Effector CD8-positive, alpha-beta T cell (primary cell): Measurements from ENCODE around the gene DAB1.
"Not testable (repeated sequence)": the region's sequence is repeated elsewhere in the genome, so short reads cannot be mapped to it uniquely, and the experiment has no call there.

Source experiments
- DNase-seq: peaks from one replicate; lab custom pipeline; 2025; lab: John Stamatoyannopoulos, UW

The DAB1 gene

GRCh38 chr1:57360846-57361407, 62.9 kb downstream of the DAB1 start:
- no peak for DNase-seq

GRCh38 chr1:57357462-57357861, 66.4 kb downstream of the DAB1 start:
- DNase-seq: no peak

DNA sequence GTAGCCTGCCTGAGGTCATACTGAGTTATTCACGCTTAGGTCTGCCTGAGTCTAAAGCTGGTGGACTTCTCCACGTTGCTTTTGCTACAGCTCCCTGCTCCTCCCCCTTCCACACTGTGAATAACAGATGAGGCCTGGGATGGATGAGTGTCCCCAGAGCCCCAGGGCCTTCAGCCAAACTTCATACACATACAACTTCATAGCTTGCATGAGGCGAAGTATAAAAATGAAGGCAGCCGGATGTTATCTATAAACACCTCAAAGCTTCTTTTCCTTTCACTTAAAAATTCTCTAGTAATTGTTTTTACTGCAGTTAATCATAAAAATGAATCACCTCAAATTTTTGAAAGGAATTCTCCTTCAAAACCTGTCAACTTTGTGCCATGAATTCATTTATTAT, 70.2 kb downstream of the DAB1 start:
- no peak for DNase-seq

- DNase-seq: no peak
These were observed 73.2 kb downstream of the DAB1 start for GRCh38 chr1:57350610-57351009.

DNA sequence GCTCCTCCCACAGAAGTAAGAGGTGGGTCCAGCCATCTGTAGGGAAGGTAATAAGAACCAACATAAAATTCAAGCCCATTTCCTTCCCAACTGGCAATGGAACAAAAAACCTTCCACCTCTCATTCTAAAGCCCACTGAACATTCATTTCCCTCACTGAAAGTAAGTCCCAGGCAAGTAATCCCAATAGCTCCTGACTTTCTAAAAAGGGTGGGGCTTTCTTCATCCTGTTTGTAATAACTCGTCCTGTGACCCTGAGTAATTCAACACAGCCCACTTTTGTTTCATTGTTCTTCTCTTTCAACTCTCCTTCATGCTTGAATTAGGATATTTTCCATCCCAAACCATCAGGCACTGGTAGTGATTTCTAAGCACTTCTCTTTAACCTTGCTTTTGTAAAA, 74.9 kb downstream of the DAB1 start:
- DNase-seq: no peak

GRCh38 chr1:57345916-57346315, 77.9 kb downstream of the DAB1 start:
- DNase-seq: no peak

DNA sequence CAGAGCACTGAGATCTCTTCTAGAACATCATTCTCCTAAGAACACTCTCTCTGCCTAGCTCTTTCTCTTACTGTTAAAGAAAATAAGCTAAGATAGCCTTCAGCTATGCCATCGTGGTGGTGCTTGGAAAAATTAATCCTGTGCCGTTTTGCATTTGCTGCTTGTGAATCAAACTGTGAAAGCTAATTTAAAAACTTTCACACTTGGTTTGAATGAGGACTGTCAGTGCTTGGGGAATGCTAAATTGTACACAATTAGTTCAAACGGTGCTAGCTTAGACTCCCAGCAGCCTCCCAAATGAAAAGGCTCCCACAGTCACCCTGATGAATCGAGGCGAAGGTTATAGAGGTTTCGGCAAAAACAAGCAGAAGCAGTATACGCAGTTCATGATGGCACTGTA, 79.6 kb downstream of the DAB1 start:
- DNase-seq: no peak

DNA sequence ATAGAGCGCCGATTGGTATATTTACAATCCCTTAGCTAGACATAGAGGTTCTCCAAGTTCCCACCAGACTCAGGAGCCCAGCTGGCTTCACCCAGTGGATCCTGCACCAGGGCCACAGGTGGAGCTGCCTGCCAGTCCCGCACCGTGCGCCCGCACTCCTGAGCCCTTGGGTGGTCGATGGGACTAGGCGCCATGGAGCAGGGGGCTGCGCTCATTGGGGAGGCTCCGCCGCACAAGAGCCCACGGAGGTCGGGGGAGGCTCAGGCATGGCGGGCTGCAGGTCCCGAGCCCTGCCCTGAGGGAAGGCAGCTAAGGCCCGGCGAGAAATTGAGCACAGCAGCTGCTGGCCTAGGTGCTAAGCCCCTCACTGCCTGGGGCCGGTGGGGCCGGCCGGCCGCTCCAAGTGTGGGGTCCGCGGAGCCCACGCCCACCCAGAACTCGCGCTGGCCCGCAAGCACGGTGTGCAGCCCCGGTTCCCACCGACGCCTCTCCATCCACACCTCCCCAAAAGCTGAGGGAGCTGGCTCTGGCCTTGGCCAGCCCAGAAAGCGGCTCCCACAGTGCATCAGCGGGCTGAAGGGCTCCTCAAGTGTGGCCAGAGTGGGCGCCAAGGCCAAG, 80.5 kb downstream of the DAB1 start:
- DNase-seq: not testable (repeated sequence)

DNA sequence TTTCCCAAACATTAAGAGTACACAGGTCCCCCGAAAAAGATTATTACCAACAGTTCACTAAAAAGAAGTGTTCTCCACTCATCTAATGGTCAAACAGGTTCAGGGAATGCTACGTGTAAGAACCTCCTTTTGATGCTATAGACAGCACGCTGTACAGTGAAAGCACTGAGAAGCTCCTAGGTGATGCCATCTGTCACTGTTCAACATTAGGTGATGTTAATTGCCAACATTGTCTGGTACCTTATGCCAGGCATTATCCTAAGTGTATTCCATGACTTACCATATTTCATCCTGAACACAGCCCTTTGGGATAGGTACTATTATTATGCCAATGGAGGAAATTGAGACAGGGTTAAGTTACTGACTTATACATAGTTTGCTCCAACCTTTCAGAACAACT, 82.1 kb downstream of the DAB1 start:
- DNase-seq: no peak

DNA sequence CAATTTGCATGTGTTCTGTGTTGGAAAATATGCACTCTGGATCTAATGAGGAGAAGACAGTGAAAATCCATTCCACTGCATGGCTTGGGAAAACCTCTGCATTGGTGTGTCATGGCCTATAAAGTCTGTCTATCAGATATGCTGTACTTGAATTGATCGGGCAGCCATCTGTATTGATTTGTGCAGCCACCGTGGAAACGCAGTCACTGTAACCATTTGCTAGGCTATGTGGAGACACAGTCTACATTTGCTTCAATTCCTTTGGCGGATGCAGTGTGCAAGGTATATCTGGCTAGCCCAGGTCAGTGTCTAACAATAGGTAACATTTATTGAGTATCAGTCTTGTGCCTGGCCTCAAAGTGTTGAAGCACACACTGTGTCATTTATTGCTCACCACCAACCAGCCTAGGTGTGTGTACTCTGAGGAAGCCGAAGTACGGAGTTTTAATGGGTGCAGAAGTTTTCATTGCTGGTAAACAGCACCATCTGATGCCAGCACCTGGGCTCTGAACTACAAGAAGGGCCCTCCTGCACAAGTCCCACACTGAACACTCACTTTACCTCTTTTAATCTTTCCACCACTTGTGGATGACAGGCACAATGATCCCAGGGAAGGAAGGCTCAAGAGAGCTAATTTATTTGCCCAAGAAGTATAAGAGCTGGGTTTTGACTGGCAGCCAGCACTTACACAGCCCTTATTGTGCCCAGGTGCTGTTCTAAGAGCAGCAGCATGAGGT, 83.4 kb downstream of the DAB1 start:
- no peak for DNase-seq

GRCh38 chr1:57337623-57338022, 86.2 kb downstream of the DAB1 start:
- DNase-seq: no peak

- no peak for DNase-seq
These were observed 87.1 kb downstream of the DAB1 start for GRCh38 chr1:57336793-57337192.

DNA sequence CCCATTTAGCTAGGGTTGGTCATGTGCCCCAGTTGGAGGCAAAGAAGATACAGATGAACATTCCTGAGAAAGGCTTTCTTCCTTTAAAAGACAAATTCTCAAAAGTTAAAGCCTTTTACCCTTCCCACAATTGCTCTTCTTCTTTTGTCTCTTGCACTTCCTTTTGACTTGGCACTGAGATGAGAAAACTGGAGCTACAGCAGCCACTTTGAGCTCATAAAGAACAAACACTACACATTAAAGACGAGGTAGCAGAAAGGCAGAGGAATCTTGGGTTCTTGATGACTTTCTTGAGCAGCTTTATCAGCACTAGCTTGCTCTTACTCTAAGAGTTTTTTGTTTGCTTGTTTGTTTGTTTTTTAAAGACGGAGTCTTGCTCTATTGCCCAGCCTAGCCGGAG, 92.2 kb downstream of the DAB1 start:
- DNase-seq: no peak

DNA sequence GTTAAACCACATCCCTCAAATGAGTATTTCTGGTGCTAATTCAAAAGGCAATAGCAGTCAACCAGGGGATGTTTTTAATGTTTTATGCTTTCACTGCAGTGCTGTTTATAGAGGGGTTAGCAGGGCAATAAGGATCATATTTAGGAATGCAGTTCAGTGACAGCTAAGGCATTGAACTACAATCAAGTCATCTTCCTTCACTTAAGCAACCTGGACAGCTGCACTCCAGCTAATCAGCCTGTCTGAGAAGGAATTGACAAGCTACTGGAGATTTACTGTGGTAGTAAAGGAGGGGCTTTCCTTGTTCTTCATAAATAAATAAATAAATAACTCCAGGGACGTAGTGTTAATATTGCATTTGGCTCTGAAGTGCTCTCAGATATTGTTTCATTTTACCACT, 93.9 kb downstream of the DAB1 start:
- no peak for DNase-seq

- DNase-seq: no peak
These were observed 94.8 kb downstream of the DAB1 start for GRCh38 chr1:57329001-57329527.

GRCh38 chr1:57327946-57328345, 95.9 kb downstream of the DAB1 start:
- no peak for DNase-seq

DNA sequence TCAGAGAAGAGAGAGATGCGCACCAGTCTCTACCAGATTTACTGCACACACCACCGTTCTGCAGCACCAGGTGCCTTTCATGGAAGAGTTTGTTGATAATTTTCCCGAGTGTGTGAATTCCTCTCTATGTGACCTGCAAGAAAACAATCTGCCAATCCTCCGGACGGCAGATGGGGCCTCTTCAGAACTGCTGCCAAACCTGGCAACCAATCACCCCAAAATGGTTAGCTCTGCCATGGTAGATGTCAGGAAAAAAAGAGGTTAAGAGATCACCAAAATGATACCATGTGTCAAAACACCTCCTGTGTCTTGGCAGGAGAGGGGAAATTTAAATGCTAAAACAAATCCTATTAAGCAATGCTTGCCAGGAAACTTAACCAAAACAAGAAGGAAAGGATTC, 96.5 kb downstream of the DAB1 start:
- no peak for DNase-seq

GRCh38 chr1:57325536-57325935, 98.3 kb downstream of the DAB1 start:
- no peak for DNase-seq

GRCh38 chr1:57325117-57325516, 98.7 kb downstream of the DAB1 start:
- no peak for DNase-seq

- DNase-seq: no peak
These were observed 99.5 kb downstream of the DAB1 start for GRCh38 chr1:57324388-57324787.

DNA sequence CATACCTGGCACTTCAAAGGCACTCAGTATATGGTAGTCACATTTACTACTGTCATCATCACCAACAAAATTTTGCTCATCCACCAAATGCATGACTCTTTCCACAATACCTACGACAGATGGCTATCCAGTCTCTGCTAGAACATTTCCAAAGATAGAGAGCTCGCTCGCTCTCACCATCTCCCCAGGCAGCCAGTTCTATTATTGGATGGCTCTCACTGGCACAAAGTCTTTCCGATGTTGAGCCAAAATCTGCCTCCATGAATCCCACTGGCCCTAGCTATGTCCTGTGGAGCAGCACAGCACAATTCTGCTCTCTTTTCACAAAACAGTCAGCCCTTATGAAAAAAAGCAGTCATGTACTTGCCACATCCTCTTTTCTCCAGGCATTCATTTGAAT, 102.1 kb downstream of the DAB1 start:
- DNase-seq: no peak

- DNase-seq: no peak
These were observed 104.1 kb downstream of the DAB1 start for GRCh38 chr1:57319791-57320190.

GRCh38 chr1:57319165-57319564, 104.7 kb downstream of the DAB1 start:
- no peak for DNase-seq
